Neuronal stem cell (in vitro differentiated cells): Measurements from ENCODE around the gene NSUN5.
"Not testable (repeated sequence)": the region's sequence is repeated elsewhere in the genome, so short reads cannot be mapped to it uniquely, and the experiment has no call there.

Source experiments
- DNase-seq: peaks from one replicate; pipeline ENCODE4 v3.0.0-alpha.2; 2013; ENCODE audit warnings: low spot score
- H2AFZ ChIP-seq: one replicate; pipeline ENCODE4 v1.6.1; 2013; ENCODE audit warnings: mild to moderate bottlenecking, low read length, inconsistent platforms
- H2AK5ac ChIP-seq: 2 replicates; pipeline ENCODE4 v1.6.1; 2013; ENCODE audit warnings: low read depth, mild to moderate bottlenecking, inconsistent platforms, low read length, moderate library complexity, mixed read lengths
- H2BK120ac ChIP-seq: 2 replicates; pipeline ENCODE4 v1.6.1; 2013; ENCODE audit warnings: low read depth, mild to moderate bottlenecking, inconsistent platforms, low read length, moderate library complexity, mixed read lengths
- H2BK12ac ChIP-seq: one replicate; pipeline ENCODE4 v1.6.1; 2013; ENCODE audit warnings: low read length, inconsistent platforms
- H2BK15ac ChIP-seq: 2 replicates; pipeline ENCODE4 v1.6.1; 2013; ENCODE audit warnings: mild to moderate bottlenecking, low read length, inconsistent platforms, mixed read lengths
- H2BK5ac ChIP-seq: one replicate; pipeline ENCODE4 v1.6.1; 2013; ENCODE audit warnings: inconsistent platforms, mild to moderate bottlenecking, low read length, moderate library complexity
- H3K14ac ChIP-seq: one replicate; pipeline ENCODE4 v1.6.1; 2013; ENCODE audit warnings: low read length, inconsistent platforms
- H3K18ac ChIP-seq: 2 replicates; pipeline ENCODE4 v1.6.1; 2013; ENCODE audit warnings: low read length, inconsistent platforms
- H3K23ac ChIP-seq: 2 replicates; pipeline ENCODE4 v1.6.1; 2013; ENCODE audit warnings: low read depth, mild to moderate bottlenecking, mixed read lengths, low read length, inconsistent platforms; ENCODE audit not compliant: poor library complexity
- H3K27ac ChIP-seq: replicated peaks from 3 replicates; pipeline ENCODE4 v1.5.1; 2013; ENCODE audit warnings: low read length, inconsistent platforms
- H3K27me3 ChIP-seq, 3 experiments: 2 replicates each; pipeline ENCODE4 v1.6.1; 2013; ENCODE audit warnings: low read length in 3 of 3, mild to moderate bottlenecking in 2 of 3, inconsistent platforms in 1 of 3, low read depth in 1 of 3, mixed read lengths in 1 of 3, moderate library complexity in 1 of 3; ENCODE audit not compliant: control insufficient read depth in 3 of 3, insufficient read depth in 3 of 3
- H3K36me3 ChIP-seq, 2 donors: replicated peaks in 1 of 2; 2 replicates each; pipeline ENCODE4 v1.6.1; 2013; ENCODE audit warnings: low read length in 2 of 2; ENCODE audit not compliant: control insufficient read depth in 2 of 2, insufficient read depth in 2 of 2
- H3K4ac ChIP-seq: 2 replicates; pipeline ENCODE4 v1.6.1; 2013; ENCODE audit warnings: inconsistent platforms, mild to moderate bottlenecking, low read length, moderate library complexity
- H3K4me1 ChIP-seq, 2 donors: 1 replicate in 1 of 2; 2 replicates in 1 of 2; pipeline ENCODE4 v1.6.1; 2013; ENCODE audit warnings: low read length in 2 of 2, low read depth in 1 of 2; ENCODE audit not compliant: control insufficient read depth in 2 of 2, insufficient read depth in 1 of 2
- H3K4me2 ChIP-seq: one replicate; pipeline ENCODE4 v1.6.1; 2013; ENCODE audit warnings: mild to moderate bottlenecking, low read length, inconsistent platforms; ENCODE audit not compliant: insufficient read depth, poor library complexity, severe bottlenecking
- H3K4me3 ChIP-seq, 2 donors: 2 replicates each; pipeline ENCODE4 v1.5.1; 2013; ENCODE audit warnings: low read length in 2 of 2, mild to moderate bottlenecking in 2 of 2, inconsistent platforms in 1 of 2, moderate library complexity in 1 of 2
- H3K79me1 ChIP-seq: one replicate; pipeline ENCODE4 v1.6.1; 2013; ENCODE audit warnings: low read depth, mild to moderate bottlenecking, inconsistent platforms, low read length, moderate library complexity
- H3K9ac ChIP-seq: one replicate; pipeline ENCODE4 v1.6.1; 2013; ENCODE audit warnings: mild to moderate bottlenecking, low read depth, low read length, inconsistent platforms; ENCODE audit not compliant: poor library complexity
- H3K9me3 ChIP-seq, 2 donors: replicated peaks in 1 of 2; 2 replicates each; pipeline versions ENCODE3 to v1.6.1; 2013; ENCODE audit warnings: low read length in 2 of 2, mild to moderate bottlenecking in 2 of 2, inconsistent platforms in 1 of 2, low read depth in 1 of 2, mixed read lengths in 1 of 2, moderate library complexity in 1 of 2; ENCODE audit not compliant: control insufficient read depth in 2 of 2, insufficient read depth in 1 of 2
- H4K8ac ChIP-seq: one replicate; pipeline ENCODE4 v1.6.1; 2013; ENCODE audit warnings: low read depth, mild to moderate bottlenecking, inconsistent platforms, low read length, moderate library complexity
- H4K91ac ChIP-seq: one replicate; pipeline ENCODE4 v1.6.1; 2013; ENCODE audit warnings: low read length, low read depth, mild to moderate bottlenecking, inconsistent platforms; ENCODE audit not compliant: poor library complexity
- WGBS, 2 donors: extraction: QIAGEN DNeasy Blood & Tissue Kit; methylation state at CpG; one replicate each; pipeline ENCODE4 v1.1.7; 2013; ENCODE audit warnings: missing lambda C conversion rate in 2 of 2, mixed read lengths in 1 of 2; ENCODE audit not compliant: insufficient read length in 2 of 2, insufficient replicate concordance in 1 of 2; ENCODE audit errors: extremely low coverage in 2 of 2; 5-methylcytosine and 5-hydroxymethylcytosine counted together

The NSUN5 gene

DNA sequence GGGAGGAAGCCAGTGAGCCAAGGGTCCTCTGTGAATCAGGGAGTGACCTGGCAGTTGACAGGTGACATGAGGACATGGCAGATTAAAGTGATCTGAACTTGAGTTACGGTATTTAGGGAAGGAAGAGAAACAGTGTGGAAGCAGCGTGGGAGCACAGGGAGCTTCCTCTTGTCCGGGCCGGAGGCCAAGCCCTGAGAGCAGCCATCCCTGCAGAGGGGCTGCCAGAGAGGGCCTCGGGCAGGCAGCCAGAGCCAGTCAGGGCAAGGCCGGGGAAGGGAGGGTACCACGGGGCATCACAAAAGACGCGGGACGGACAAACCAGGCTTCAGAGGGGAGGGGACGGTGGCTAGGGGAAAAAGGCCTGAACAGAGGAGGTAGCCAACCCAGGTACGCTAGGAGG is 8.8 kb downstream of the NSUN5 start:
- DNase-seq, H3K27me3 ChIP-seq, H2AK5ac ChIP-seq, H3K9ac ChIP-seq, H2BK12ac ChIP-seq, H4K8ac ChIP-seq, H3K18ac ChIP-seq, H3K23ac ChIP-seq, H3K4me3 ChIP-seq, H2AFZ ChIP-seq, H3K79me1 ChIP-seq, H3K9me3 ChIP-seq, H2BK120ac ChIP-seq, H4K91ac ChIP-seq, H3K4me1 ChIP-seq, H3K4ac ChIP-seq, H3K14ac ChIP-seq, H2BK5ac ChIP-seq, H3K4me2 ChIP-seq, H3K27ac ChIP-seq, H2BK15ac ChIP-seq: not testable (repeated sequence)
- WGBS, 2 donors: no CpG with 5 or more reads among the region's 12 CpGs
- peaks cover 12 to 18% of the 10 kb centered on the region in 2 donors for H3K36me3 ChIP-seq

DNA sequence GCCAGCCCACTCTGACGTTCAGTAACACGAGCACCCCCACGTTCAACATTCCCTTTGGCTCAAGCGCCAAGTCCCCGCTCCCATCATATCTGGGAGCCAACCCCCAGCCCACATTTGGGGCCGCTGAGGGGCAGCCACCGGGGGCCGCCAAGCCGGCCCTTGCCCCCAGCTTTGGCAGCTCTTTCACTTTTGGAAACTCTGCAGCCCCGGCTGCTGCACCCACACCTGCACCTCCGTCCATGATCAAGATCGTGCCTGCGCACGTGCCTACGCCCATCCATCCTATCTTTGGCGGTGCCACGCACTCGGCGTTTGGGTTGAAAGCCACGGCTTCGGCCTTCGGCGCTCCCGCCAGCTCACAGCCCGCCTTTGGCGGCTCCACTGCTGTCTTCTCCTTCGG is 10.9 kb downstream of the NSUN5 start:
- not testable (repeated sequence) for H2BK5ac ChIP-seq, H3K4me1 ChIP-seq, H4K91ac ChIP-seq, H2BK120ac ChIP-seq, H3K4me2 ChIP-seq, H4K8ac ChIP-seq, H3K27ac ChIP-seq, H3K14ac ChIP-seq, H3K9me3 ChIP-seq, DNase-seq, H3K9ac ChIP-seq, H3K23ac ChIP-seq, H2BK12ac ChIP-seq, H3K36me3 ChIP-seq, H3K79me1 ChIP-seq, H3K18ac ChIP-seq, H3K4ac ChIP-seq, H3K27me3 ChIP-seq, H2AFZ ChIP-seq, H2AK5ac ChIP-seq, H2BK15ac ChIP-seq, H3K4me3 ChIP-seq
- WGBS, 2 donors: no CpG with 5 or more reads among the region's 27 CpGs

- not testable (repeated sequence) for H4K91ac ChIP-seq, H3K4me2 ChIP-seq, H2BK15ac ChIP-seq, H3K4me3 ChIP-seq, H3K4me1 ChIP-seq, H2AK5ac ChIP-seq, H2BK120ac ChIP-seq, H3K9me3 ChIP-seq, H3K27ac ChIP-seq, H2AFZ ChIP-seq, H3K9ac ChIP-seq, H3K79me1 ChIP-seq, H3K4ac ChIP-seq, DNase-seq, H3K27me3 ChIP-seq, H3K23ac ChIP-seq, H2BK5ac ChIP-seq, H3K36me3 ChIP-seq, H4K8ac ChIP-seq, H2BK12ac ChIP-seq, H3K18ac ChIP-seq, H3K14ac ChIP-seq
- WGBS, 2 donors: no CpG with 5 or more reads among the region's 13 CpGs
Measured at GRCh38 chr7:73297235-73297634, 11.4 kb downstream of the NSUN5 start.

DNA sequence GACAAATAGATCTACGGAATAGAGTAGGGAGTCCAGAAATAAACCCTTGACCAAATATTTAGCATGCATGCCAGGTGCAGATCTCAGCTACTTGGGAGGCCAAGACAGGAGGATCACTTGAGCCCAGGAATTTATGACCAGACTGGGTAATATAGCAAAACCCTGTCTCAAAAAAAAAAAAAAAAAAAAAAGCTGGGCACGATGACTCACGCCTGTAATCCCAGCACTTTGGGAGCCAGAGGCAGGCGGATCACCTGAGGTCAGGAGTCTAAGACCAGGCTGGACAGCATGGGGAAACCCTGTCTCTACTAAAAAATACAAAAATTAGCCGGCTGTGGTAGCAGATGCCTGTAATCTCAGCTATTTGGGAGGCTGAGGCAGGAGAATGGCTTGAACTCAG is 31.4 kb downstream of the NSUN5 start:
- not testable (repeated sequence) for H3K23ac ChIP-seq, H3K4ac ChIP-seq, H2BK120ac ChIP-seq, H3K79me1 ChIP-seq, H2BK5ac ChIP-seq, H2BK15ac ChIP-seq, H3K9me3 ChIP-seq, H4K8ac ChIP-seq, H3K27me3 ChIP-seq, DNase-seq, H2AK5ac ChIP-seq, H4K91ac ChIP-seq, H3K4me3 ChIP-seq, H3K4me2 ChIP-seq, H3K36me3 ChIP-seq, H3K9ac ChIP-seq, H3K4me1 ChIP-seq, H2AFZ ChIP-seq, H3K14ac ChIP-seq, H2BK12ac ChIP-seq, H3K18ac ChIP-seq, H3K27ac ChIP-seq
- WGBS, 2 donors: no CpG with 5 or more reads among the region's 5 CpGs
